SU-DHL-6 (cell line): Measurements from ENCODE around the gene ALOX5.
A peak's percentile ranks its signal among the peaks of the same experiment; 100 is the strongest.
"Not testable (repeated sequence)": the region's sequence is repeated elsewhere in the genome, so short reads cannot be mapped to it uniquely, and the experiment has no call there.

ENCODE experiments used
- H2AFZ ChIP-seq: fragments of 200-600 bp; sonication (generic); 2 replicates; pipeline ENCODE4 v1.6.1; 2014; ENCODE audit warnings: low read depth, mild to moderate bottlenecking, moderate library complexity, mixed read lengths, antibody characterized with exemption, low read length; ENCODE audit not compliant: severe bottlenecking
- H3F3A ChIP-seq: fragments of 200-600 bp; shearing (Covaris generic); 2 replicates; pipeline ENCODE4 v1.6.0; 2016; ENCODE audit warnings: antibody characterized with exemption, mild to moderate bottlenecking; ENCODE audit not compliant: insufficient read depth
- H3K27ac ChIP-seq: fragments of 200-600 bp; sonication (generic); 2 replicates; pipeline ENCODE4 v1.5.1; 2016; ENCODE audit warnings: low read depth, mild to moderate bottlenecking, low read length, moderate library complexity, mixed read lengths
- H3K27me3 ChIP-seq: fragments of 200-600 bp; sonication (generic), shearing (Covaris generic); 2 replicates; pipeline ENCODE4 v1.6.0; 2014; ENCODE audit warnings: mild to moderate bottlenecking, low read length
- H3K36me3 ChIP-seq: fragments of 200-600 bp; sonication (generic); 2 replicates; pipeline ENCODE4 v1.6.1; 2014; ENCODE audit warnings: mild to moderate bottlenecking, low read length, mixed read lengths
- H3K4me2 ChIP-seq: fragments of 300-600, 200-600 bp; shearing (Covaris generic), sonication (generic); 2 replicates; pipeline ENCODE4 v1.6.0; 2014; ENCODE audit warnings: low read length, low read depth, mild to moderate bottlenecking; ENCODE audit not compliant: poor library complexity, severe bottlenecking
- H3K4me3 ChIP-seq: fragments of 200-600 bp; sonication (generic); 2 replicates; pipeline ENCODE4 v1.5.1; 2014; ENCODE audit warnings: antibody characterized with exemption, low read length, mild to moderate bottlenecking, mixed read lengths; ENCODE audit not compliant: insufficient read depth, poor library complexity, severe bottlenecking
- H3K79me2 ChIP-seq: fragments of 200-600 bp; sonication (generic); 2 replicates; pipeline ENCODE4 v1.6.1; 2014; ENCODE audit warnings: mild to moderate bottlenecking, low read length, moderate library complexity; ENCODE audit not compliant: insufficient read depth
- H3K9ac ChIP-seq: fragments of 200-600 bp; sonication (generic); 2 replicates; pipeline ENCODE4 v1.7.0; 2014; ENCODE audit warnings: mild to moderate bottlenecking, low read length
- H3K9me2 ChIP-seq: fragments of 200-600 bp; sonication (generic); replicated peaks from 2 replicates; pipeline ENCODE4 v1.6.1; 2014; ENCODE audit warnings: low read length; ENCODE audit not compliant: insufficient read depth
- H3K9me3 ChIP-seq: fragments of 200-600 bp; sonication (generic); 2 replicates; pipeline ENCODE4 v1.6.1; 2014; ENCODE audit warnings: low read length, mixed read lengths; ENCODE audit not compliant: insufficient read depth
- H4K20me1 ChIP-seq: fragments of 200-600 bp; sonication (generic); 2 replicates; pipeline ENCODE4 v1.6.1; 2014; ENCODE audit warnings: low read depth, mild to moderate bottlenecking, antibody characterized with exemption, low read length, moderate library complexity, mixed read lengths
- EZH2phosphoT487 ChIP-seq: fragments of 200-600 bp; sonication (generic), shearing (Covaris generic); conservative IDR thresholded peaks from 2 replicates; pipeline ENCODE4 v1.6.1; 2018; ENCODE audit warnings: mild to moderate bottlenecking, antibody characterized with exemption, low read length, moderate library complexity, mixed read lengths
- TF ChIP-seq, protein P1 (sequence below): fragments of 200-600 bp; sonication (generic); IDR thresholded peaks from one replicate; pipeline ENCODE4 v1.5.1; 2017; ENCODE audit warnings: antibody characterized with exemption, mild to moderate bottlenecking, low read length, moderate library complexity; ENCODE audit not compliant: insufficient read depth, poor library complexity, severe bottlenecking

Gene ALOX5

DNA sequence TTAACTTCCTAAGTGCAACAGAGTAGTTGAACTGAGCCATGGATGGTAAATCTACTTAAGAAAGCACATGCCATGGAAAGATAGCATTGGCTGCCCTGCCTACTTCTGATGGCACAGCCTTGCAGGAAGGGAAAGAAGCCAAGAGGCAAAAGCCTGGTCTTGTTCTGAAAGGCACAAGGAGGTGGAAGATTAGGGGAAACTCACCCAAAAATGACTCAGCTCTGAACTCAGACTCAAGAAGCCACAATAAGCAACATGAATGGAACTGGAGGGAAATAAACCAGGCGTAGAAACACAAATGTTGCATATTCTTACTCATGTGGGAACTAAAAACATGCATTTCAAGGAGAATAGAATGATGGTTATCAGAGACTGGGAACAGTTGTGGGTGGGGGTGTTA lies 20.8 kb upstream of the ALOX5 start:
- Histone ChIP-seq H3K9ac (no peak overlapping the region), H3K4me2 (peak overlapping the region; percentile 37), H2AFZ (no peak overlapping the region), H3K9me3 (no peaks in the 10 kb centered on the region), H3K27ac (peak overlapping the region; percentile 27; the same call in 1 of the 2 replicates), H3K79me2 (peaks cover 18% of the 10 kb centered on the region), H3K4me3 (no peak overlapping the region), H3K36me3 (peaks cover 24% of the 10 kb centered on the region), H3F3A (peaks cover 4% of the 10 kb centered on the region; the same call in 1 of the 2 replicates), H3K27me3 (no peaks in the 10 kb centered on the region), H4K20me1 (no peaks in the 10 kb centered on the region), H3K9me2 (no peaks in the 10 kb centered on the region)
- TF ChIP-seq EZH2phosphoT487: no peak
- TF ChIP-seq, protein P1, sequence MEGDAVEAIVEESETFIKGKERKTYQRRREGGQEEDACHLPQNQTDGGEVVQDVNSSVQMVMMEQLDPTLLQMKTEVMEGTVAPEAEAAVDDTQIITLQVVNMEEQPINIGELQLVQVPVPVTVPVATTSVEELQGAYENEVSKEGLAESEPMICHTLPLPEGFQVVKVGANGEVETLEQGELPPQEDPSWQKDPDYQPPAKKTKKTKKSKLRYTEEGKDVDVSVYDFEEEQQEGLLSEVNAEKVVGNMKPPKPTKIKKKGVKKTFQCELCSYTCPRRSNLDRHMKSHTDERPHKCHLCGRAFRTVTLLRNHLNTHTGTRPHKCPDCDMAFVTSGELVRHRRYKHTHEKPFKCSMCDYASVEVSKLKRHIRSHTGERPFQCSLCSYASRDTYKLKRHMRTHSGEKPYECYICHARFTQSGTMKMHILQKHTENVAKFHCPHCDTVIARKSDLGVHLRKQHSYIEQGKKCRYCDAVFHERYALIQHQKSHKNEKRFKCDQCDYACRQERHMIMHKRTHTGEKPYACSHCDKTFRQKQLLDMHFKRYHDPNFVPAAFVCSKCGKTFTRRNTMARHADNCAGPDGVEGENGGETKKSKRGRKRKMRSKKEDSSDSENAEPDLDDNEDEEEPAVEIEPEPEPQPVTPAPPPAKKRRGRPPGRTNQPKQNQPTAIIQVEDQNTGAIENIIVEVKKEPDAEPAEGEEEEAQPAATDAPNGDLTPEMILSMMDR: no peak

DNA sequence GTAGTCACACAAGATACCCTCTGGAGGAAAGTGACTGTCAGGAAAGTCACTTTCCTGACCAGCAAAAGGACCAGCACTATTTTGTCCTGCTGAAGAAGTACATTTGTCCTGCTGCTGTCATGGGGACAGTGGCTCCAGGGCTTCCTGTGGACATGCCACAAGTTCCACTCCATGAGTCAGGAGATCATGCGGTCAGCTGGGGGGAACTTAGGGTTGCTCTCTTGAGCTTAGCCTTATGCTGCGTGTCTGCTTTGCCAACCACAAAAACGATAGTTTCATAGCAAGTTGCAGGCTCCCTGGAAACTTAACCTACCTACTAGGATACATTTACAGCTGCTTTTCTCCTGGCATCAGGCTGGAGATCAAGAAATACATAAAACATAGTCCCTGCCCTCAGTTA lies 19.8 kb upstream of the ALOX5 start:
- H3K27ac ChIP-seq: no peak overlapping the region
- H3F3A ChIP-seq: peaks cover 4% of the 10 kb centered on the region; the same call in 1 of the 2 replicates
- no peak overlapping the region for H3K9ac ChIP-seq
- peaks cover 27% of the 10 kb centered on the region for H3K36me3 ChIP-seq
- TF ChIP-seq, protein P1: no peak
- TF ChIP-seq EZH2phosphoT487: no peak
- H2AFZ ChIP-seq: no peak overlapping the region
- H3K27me3 ChIP-seq: no peaks in the 10 kb centered on the region
- no peaks in the 10 kb centered on the region for H4K20me1 ChIP-seq
- H3K9me3 ChIP-seq: no peaks in the 10 kb centered on the region
- no peaks in the 10 kb centered on the region for H3K9me2 ChIP-seq
- peaks cover 20% of the 10 kb centered on the region for H3K79me2 ChIP-seq
- no peak overlapping the region for H3K4me3 ChIP-seq
- H3K4me2 ChIP-seq: no peak overlapping the region

DNA sequence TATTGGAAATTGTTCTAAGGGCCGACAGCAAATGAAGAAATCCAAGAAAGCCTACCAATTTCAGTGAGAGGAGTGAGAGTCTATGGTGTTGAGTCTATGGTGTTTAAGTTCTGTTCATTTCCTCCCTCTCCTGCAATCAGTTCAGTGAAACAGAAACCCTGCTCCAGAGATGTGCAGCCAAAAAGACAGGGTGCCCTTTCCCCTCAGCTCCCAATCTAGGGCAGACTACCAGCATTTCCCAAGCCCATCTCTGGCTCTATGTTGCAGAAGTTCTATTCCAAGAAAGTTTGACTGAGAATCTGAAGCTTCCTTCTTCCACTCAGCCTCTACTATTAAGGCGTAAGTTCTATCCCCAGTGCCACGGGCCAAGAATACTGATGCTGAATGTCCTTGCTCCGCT lies 18.5 kb upstream of the ALOX5 start:
- Histone ChIP-seq H3K9me2 (no peaks in the 10 kb centered on the region), H3K4me3 (no peak overlapping the region), H3K9me3 (no peaks in the 10 kb centered on the region), H3K27ac (no peak overlapping the region), H3K4me2 (no peak overlapping the region), H4K20me1 (no peaks in the 10 kb centered on the region), H3K9ac (no peak overlapping the region), H2AFZ (no peak overlapping the region), H3K27me3 (no peaks in the 10 kb centered on the region), H3F3A (peaks cover 4% of the 10 kb centered on the region; the same call in 1 of the 2 replicates), H3K79me2 (peaks cover 20% of the 10 kb centered on the region), H3K36me3 (peaks cover 27% of the 10 kb centered on the region)
- TF ChIP-seq EZH2phosphoT487: no peak
- TF ChIP-seq, protein P1: no peak

DNA sequence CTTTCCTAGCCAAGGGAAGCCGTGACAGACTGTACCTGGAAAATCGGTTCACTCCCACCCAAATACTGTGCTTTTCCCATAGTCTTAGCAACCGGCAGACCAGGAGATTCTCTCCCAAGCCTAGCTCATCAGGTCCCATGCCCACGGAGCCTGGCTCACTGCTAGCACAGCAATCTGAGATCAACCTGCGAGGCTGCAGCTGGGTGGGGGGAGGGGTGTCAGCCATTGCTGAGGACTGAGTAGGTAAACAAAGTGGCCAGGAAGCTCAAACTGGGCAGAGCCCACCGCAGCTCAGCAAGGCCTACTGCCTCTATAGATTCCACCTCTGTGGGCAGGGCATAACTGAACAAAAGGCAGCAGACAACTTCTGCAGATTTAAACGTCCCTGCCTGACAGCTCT lies 15.1 kb upstream of the ALOX5 start:
- H3K9ac ChIP-seq, H3K4me3 ChIP-seq, H3K9me2 ChIP-seq, H3K9me3 ChIP-seq, H3F3A ChIP-seq, H3K27me3 ChIP-seq, H3K27ac ChIP-seq, H2AFZ ChIP-seq, H3K4me2 ChIP-seq, H4K20me1 ChIP-seq: not testable (repeated sequence)
- Histone ChIP-seq H3K36me3 (peaks cover 17% of the 10 kb centered on the region; the same call in 1 of the 2 replicates), H3K79me2 (peaks cover 20% of the 10 kb centered on the region)

DNA sequence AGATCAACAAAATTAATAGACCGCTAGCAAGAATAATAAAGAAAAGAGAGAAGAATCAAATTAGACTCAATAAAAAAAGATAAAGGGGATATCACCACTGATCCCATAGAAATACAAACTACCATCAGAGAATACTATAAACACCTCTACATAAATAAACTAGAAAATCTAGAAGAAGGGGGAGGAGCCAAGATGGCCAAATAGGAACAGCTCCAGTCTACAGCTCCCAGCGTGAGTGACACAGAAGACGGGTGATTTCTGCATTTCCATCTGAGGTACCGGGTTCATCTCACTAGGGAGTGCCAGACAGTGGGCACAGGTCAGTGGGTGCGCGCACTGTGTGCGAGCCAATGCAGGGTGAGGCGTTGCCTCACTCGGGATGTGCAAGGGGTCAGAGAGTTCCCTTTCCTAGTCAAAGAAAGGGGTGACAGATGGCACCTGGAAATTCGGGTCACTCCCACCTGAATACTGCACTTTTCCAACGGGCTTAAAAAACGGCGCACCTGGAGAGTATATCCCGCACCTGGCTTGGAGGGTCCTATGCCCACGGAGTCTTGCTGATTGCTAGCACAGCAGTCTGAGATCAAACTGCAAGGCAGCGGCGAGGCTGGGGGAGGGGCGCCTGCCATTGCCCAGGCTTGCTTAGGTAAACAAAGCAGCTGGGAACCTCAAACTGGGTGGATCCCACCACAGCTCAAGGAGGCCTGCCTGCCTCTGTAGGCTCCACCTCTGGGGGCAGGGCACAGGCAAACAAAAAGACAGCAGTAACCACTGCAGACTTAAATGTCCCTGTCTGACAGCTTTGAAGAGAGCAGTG lies 11.8 kb upstream of the ALOX5 start:
- Histone ChIP-seq H3K36me3 (peaks cover 10% of the 10 kb centered on the region; the same call in 1 of the 2 replicates), H3K79me2 (peaks cover 11% of the 10 kb centered on the region)
- not testable (repeated sequence) for H4K20me1 ChIP-seq, H3K27me3 ChIP-seq, H3K9ac ChIP-seq, H3K9me2 ChIP-seq, H3F3A ChIP-seq, H3K9me3 ChIP-seq, H2AFZ ChIP-seq, H3K27ac ChIP-seq, H3K4me2 ChIP-seq, H3K4me3 ChIP-seq
